WERI-Rb-1 (cell line): ENCODE measurements around the gene AREL1.

ENCODE experiments used
- DNase-seq: peaks from one replicate; pipeline ENCODE4 v3.0.0-alpha.2; 2020
- H3K27ac ChIP-seq: fragments of 250-450 bp; sonication (Bioruptor Pico); 2 replicates; pipeline ENCODE4 v1.5.1; 2020; ENCODE audit warnings: mild to moderate bottlenecking, moderate library complexity
- H3K27me3 ChIP-seq: fragments of 250-450 bp; sonication (Bioruptor Pico); 2 replicates; pipeline ENCODE4 v1.5.1; 2021; ENCODE audit warnings: mild to moderate bottlenecking, low read depth, moderate library complexity; ENCODE audit not compliant: insufficient read depth, severe bottlenecking
- H3K36me3 ChIP-seq: fragments of 250-450 bp; sonication (Bioruptor Pico); 2 replicates; pipeline ENCODE4 v1.5.1; 2020; ENCODE audit warnings: mild to moderate bottlenecking, moderate library complexity
- H3K4me3 ChIP-seq: 2 replicates; pipeline ENCODE4 v1.5.1; 2011; ENCODE audit warnings: low read depth, mild to moderate bottlenecking, control low read depth, low read length
- H3K9me3 ChIP-seq: fragments of 250-450 bp; sonication (Bioruptor Pico); 2 replicates; pipeline ENCODE4 v1.5.1; 2021; ENCODE audit warnings: mild to moderate bottlenecking, moderate library complexity; ENCODE audit not compliant: severe bottlenecking
- CTCF ChIP-seq: IDR thresholded peaks from 2 replicates; pipeline ENCODE4 v1.5.1; 2011; ENCODE audit warnings: low read depth, mild to moderate bottlenecking, control low read depth, inconsistent platforms, low read length

Gene AREL1

GRCh38 chr14:74663884-74664283, 49.0 kb downstream of the AREL1 start:
- no peak for TF ChIP-seq CTCF
- Histone ChIP-seq H3K27ac (no peak overlapping the region), H3K4me3 (no peak overlapping the region), H3K27me3 (no peaks in the 10 kb centered on the region), H3K9me3 (no peaks in the 10 kb centered on the region), H3K36me3 (peaks cover 39% of the 10 kb centered on the region)
- no peak for DNase-seq

- H3K4me3 ChIP-seq = no peak overlapping the region
- H3K36me3 ChIP-seq = peaks cover 20% of the 10 kb centered on the region
- no peak for DNase-seq
- no peaks in the 10 kb centered on the region for H3K27me3 ChIP-seq
- no peak overlapping the region for H3K27ac ChIP-seq
- H3K9me3 ChIP-seq = no peaks in the 10 kb centered on the region
- no peak for TF ChIP-seq CTCF
Observed at GRCh38 chr14:74661726-74662450, 51.0 kb downstream of the AREL1 start.

- DNase-seq = no peak
- Histone ChIP-seq H3K9me3 (no peaks in the 10 kb centered on the region), H3K4me3 (no peak overlapping the region), H3K27me3 (no peaks in the 10 kb centered on the region), H3K27ac (no peak overlapping the region), H3K36me3 (peaks cover 18% of the 10 kb centered on the region)
- no peak for TF ChIP-seq CTCF
Observed at GRCh38 chr14:74660863-74661262, 52.0 kb downstream of the AREL1 start.

- TF ChIP-seq CTCF = no peak
- no peak for DNase-seq
- Histone ChIP-seq H3K9me3 (no peaks in the 10 kb centered on the region), H3K27me3 (no peaks in the 10 kb centered on the region), H3K4me3 (no peak overlapping the region), H3K27ac (no peak overlapping the region), H3K36me3 (peaks cover 18% of the 10 kb centered on the region)
Observed at GRCh38 chr14:74660167-74660566, 52.7 kb downstream of the AREL1 start.

GRCh38 chr14:74658535-74659131, 54.2 kb downstream of the AREL1 start:
- Histone ChIP-seq H3K27me3 (no peaks in the 10 kb centered on the region), H3K9me3 (no peaks in the 10 kb centered on the region), H3K36me3 (peaks cover 11% of the 10 kb centered on the region), H3K4me3 (no peak overlapping the region), H3K27ac (no peak overlapping the region)
- TF ChIP-seq CTCF = no peak
- DNase-seq = no peak

- H3K4me3 ChIP-seq = no peak overlapping the region
- DNase-seq = no peak
- H3K36me3 ChIP-seq = no peaks in the 10 kb centered on the region; the same call in 1 of the 2 replicates
- H3K27me3 ChIP-seq = no peaks in the 10 kb centered on the region
- H3K27ac ChIP-seq = no peak overlapping the region
- no peaks in the 10 kb centered on the region for H3K9me3 ChIP-seq
- no peak for TF ChIP-seq CTCF
Observed at GRCh38 chr14:74656964-74657363, 55.9 kb downstream of the AREL1 start.
